ENCODE data around the gene TOR2A.
"Not testable (repeated sequence)": the region's sequence is repeated elsewhere in the genome, so short reads cannot be mapped to it uniquely, and the experiment has no call there.

Gene TOR2A

GRCh38 chr9:127734747-127735529 lies at the start of gene TOR2A:
TOR2A (minus strand) TSS chr9:127735294; CDS start chr9:127735270, 24 bp downstream.
- peak; percentile 98 for DNase-seq

DNA sequence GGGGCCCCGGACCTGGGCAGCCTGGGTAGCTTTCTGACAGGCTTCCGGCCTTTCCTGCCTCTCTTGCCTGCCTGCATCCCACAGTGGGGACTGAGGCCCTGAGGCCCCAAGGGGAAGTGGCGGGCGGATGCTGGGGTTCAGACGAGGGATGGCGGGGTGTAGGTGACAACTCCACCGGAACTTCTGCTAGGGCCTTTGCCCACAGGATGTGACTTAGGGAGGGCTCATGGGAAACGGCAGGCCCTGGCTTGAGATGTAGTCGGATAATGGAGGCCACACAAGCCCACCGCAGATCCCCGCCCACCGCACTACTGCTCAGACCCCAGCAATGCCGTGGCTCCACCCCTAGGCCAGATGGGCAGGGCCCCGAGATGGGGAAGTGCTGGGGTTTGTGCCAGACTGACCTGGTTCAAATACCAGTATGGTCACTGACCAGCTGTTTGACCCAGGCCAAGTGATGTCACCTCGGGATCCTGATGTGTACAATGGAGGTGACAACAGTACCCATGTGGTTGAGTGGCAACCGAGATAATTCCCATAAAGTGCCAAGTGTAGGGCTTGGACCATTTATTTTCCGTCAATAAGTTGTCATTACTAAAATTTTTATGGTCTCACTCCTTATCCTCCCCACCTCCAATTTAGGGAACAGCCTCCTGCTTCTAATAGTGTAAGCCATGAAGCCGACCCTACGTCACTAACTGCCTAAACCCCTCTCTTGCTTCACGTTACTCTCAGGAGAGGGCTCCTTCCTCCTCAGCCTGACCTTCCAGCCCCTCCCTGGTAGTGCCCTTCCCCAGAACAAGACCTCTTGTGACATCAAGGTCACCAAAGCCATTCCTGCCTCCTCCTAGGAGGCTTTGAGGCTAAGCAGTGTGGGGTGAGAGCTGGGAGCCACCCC lies 48.3 kb upstream of the TOR2A start:
- DNase-seq = no peak

GRCh38 chr9:127781806-127782205 lies 46.7 kb upstream of the TOR2A start:
- DNase-seq = no peak

DNA sequence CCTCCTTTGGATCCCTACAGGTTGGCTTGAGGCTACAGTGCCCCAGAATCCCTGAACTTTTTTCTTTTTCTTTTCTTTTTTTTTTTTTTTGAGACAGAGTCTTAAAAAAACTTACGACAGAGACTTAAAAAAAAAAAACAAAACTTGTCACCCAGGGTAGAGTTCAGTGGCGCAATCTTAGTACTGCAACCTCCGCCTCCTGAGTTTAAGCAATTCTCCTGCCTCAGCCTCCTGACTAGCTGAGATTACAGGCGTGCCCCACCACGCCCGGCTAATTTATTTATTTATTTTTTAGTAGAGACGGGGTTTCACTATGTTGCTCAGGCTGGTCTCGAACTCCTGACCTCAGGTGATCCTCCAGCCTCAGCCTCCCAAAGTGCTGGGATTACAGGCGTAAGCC lies 45.8 kb upstream of the TOR2A start:
- not testable (repeated sequence) for DNase-seq

- DNase-seq = no peak
Measured at GRCh38 chr9:127780126-127780885, 45.2 kb upstream of the TOR2A start.

DNA sequence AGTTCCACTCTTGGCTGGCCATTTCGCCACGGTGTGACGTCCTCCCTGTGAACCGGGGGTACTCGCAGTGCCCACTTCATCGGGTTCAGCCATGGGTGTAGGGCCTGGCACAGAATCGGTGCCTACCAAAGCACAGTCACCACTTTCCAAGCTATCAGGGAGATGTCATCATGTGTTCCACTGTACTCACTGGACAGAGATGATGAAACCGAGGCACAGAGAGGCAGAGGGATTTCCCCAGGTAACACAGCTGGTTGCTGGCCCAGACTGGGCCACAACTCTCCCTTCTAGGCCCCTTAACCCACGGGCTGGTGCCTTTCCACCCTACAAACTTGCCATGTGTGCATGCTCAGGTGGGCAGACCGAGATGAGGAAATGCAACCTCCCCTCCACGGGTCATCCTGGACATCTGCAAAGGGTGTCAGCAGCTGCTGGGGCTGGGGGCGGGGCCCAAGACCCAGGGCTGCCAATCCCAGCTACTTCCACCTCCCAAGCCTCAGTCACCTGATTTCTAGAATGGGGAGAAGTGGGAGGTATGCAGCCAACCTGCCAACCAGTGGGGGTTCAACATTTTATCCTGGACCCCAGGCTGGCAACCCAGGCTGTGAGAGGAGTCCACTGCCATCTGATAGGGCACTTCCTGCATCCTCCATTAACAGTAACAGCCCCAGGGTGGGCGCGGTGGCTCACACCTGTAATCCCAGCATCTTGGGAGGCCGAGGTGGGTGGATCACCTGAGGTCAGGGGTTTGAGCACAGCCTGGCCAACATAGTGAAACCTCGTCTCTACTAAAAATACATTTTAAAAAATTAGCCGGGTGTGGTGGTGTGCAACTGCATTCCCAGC lies 44.3 kb upstream of the TOR2A start:
- no peak for DNase-seq

GRCh38 chr9:127778280-127779135 lies 43.4 kb upstream of the TOR2A start, which contains the start of gene SH2D3C:
SH2D3C (minus strand) TSS chr9:127778666; CDS start chr9:127778627, 39 bp downstream.
- no peak for DNase-seq

GRCh38 chr9:127777368-127777980 lies 42.4 kb upstream of the TOR2A start:
- no peak for DNase-seq

- DNase-seq = no peak
Measured at GRCh38 chr9:127776924-127777289, 41.8 kb upstream of the TOR2A start.

GRCh38 chr9:127776195-127776923 lies 41.3 kb upstream of the TOR2A start:
- DNase-seq = peak; percentile 76

DNA sequence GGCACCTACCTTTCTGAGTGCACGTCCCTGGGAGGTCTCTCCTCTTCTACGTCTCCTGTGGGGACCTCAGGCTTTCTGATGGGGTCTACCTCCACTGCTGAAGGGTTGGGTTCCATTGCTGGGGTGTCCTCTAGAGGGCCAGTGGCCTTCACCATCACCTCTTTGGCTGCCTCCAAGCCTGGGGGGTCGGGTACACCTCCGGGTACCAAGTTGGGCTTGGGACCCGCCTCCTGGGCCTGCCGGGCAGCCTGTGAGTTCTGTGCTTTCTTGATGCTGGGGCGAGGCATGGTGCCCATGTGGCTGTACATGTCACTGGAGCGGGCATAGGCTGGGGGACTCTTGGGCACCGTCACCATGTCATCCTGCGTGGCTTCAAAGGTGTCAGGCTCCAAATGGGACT lies 38.9 kb upstream of the TOR2A start:
- DNase-seq = no peak

DNA sequence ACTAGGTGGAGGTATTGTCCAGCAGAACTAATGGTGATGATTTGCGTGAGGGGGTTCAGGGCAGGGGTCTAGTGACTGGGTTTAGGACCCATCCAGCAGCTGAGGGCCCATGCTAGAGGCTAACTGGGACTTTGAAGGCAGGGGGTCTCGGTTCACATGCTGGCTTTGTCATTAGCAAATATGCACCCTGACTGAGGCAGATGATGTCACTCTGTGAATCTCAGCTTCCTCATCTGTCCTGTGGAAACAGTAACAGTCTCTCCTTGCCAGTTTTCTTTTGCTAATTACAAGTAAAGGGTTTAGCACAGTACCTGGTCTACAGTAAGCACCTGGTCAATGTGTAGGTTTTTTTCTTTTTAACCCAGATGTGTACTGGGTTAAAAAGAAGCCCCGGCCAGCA lies 38.2 kb upstream of the TOR2A start:
- DNase-seq = no peak

- DNase-seq = no peak
Measured at GRCh38 chr9:127772603-127773002, 37.5 kb upstream of the TOR2A start.

- DNase-seq = no peak
Measured at GRCh38 chr9:127771570-127772189, 36.6 kb upstream of the TOR2A start.

DNA sequence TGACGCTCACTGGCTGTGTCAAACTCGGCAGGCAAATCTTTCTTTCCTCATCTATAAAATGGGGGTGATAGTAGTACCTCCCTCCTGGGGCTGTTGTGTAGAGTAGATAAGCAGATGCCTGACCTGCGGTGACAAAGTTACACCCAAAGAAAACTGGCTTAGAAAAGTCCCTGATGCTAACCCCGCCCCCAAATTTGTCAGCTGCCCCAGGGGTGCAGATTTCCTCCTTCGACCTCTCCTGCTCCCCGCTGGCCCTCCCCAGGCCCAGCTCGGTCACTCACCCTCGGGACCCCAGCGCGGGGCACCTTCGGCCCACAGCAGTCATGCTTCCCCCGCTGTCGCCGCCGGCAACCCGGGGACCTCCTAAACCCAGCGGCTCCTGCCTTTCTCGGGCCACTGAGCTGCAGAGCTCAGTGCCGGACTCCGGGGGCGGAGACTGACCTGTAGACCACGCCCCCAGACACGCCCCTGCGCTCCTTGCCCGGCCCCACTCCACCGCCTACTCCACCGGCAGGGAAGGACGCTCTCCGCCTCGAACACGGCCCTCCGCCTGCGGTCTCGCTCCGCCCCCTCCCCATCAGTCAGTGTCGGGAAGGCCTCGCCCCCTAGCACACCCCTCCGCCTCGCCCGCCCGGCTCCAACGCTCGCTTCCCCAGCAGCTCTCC lies 35.9 kb upstream of the TOR2A start:
- peak; percentile 100 for DNase-seq

DNA sequence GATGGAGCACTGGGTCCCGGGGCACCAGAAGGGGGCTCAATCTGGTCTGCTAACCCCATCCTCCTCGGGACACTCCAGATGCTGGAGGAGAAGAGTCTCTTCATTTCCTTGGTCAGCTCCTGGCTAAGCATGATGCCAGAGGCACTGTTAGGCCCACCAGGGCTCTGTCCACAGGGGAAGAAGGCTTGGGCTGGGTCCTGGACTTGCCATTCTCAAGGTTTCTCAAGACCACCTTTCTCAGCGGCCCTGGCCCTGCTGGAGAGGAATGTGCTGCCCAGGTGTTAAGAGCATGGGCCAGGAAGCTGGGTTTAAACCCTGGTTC lies 35.5 kb upstream of the TOR2A start:
- DNase-seq = no peak

- no peak for DNase-seq
Measured at GRCh38 chr9:127769929-127770582, 35.0 kb upstream of the TOR2A start.

- DNase-seq = no peak
Measured at GRCh38 chr9:127769101-127769500, 34.0 kb upstream of the TOR2A start.

DNA sequence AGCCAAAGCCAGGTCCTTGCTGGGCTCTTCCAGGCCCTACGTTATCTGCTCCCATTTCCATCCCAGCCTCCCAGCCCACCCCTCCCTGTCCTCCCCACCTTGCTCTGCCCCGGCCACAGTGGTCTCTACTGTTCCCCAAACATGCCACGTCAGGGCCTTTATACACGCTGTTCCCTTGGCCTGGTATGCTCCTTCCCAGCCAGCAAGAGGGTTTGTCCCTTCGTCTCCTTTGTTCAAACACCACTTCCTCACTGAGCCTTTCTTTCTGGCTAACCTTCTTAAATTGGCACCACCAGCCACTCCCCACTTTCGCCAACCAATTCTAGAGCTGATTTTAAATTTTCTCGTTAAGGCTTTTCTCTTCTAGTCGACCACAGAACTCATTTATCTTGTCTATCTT lies 33.6 kb upstream of the TOR2A start:
- DNase-seq = no peak
